OCI-LY3 (cell line): ENCODE results near the gene ICAM2.
"Not testable (repeated sequence)": the region's sequence is repeated elsewhere in the genome, so short reads cannot be mapped to it uniquely, and the experiment has no call there.

ENCODE experiments used
- H2AFZ ChIP-seq: fragments of 200-600, 300-600 bp; shearing (Covaris generic); 2 replicates; pipeline ENCODE4 v1.6.0; 2014; ENCODE audit warnings: antibody characterized with exemption, low read depth, low read length
- H3K27ac ChIP-seq: fragments of 200-600, 300-600 bp; sonication (generic); 2 replicates; pipeline ENCODE4 v1.5.1; 2014; ENCODE audit warnings: mild to moderate bottlenecking, low read length, moderate library complexity, mixed read lengths
- H3K27me3 ChIP-seq: fragments of 200-600, 300-600 bp; sonication (generic); 2 replicates; pipeline ENCODE4 v1.6.1; 2014; ENCODE audit warnings: low read depth, low read length, mixed read lengths
- H3K36me3 ChIP-seq: fragments of 200-600, 300-600 bp; sonication (generic); replicated peaks from 2 replicates; pipeline ENCODE3; 2014; ENCODE audit warnings: low read depth, low read length, mixed read lengths
- H3K4me1 ChIP-seq: fragments of 300-600, 200-600 bp; sonication (generic); 2 replicates; pipeline ENCODE4 v1.6.1; 2014; ENCODE audit warnings: low read length, mixed read lengths
- H3K4me2 ChIP-seq: fragments of 200-600, 300-600 bp; sonication (generic); 2 replicates; pipeline ENCODE4 v1.6.1; 2014; ENCODE audit warnings: low read length, mixed read lengths
- H3K4me3 ChIP-seq: fragments of 300-600, 200-600 bp; sonication (generic); 2 replicates; pipeline ENCODE4 v1.5.1; 2014; ENCODE audit warnings: antibody characterized with exemption, mild to moderate bottlenecking, low read length, moderate library complexity
- H3K79me2 ChIP-seq: fragments of 300-600, 200-600 bp; shearing (Covaris generic); 2 replicates; pipeline ENCODE4 v1.6.1; 2014; ENCODE audit warnings: mild to moderate bottlenecking, low read length, mixed read lengths
- H3K9ac ChIP-seq: fragments of 300-600, 200-600 bp; shearing (Covaris generic); 2 replicates; pipeline ENCODE4 v1.6.0; 2014; ENCODE audit warnings: mild to moderate bottlenecking, low read length, moderate library complexity
- H3K9me3 ChIP-seq: fragments of 200-600, 300-600 bp; shearing (Covaris generic); 2 replicates; pipeline ENCODE4 v1.6.1; 2014; ENCODE audit warnings: low read length, mixed read lengths; ENCODE audit not compliant: insufficient read depth
- H4K20me1 ChIP-seq: fragments of 200-600, 300-600 bp; sonication (generic); 2 replicates; pipeline ENCODE4 v1.6.1; 2016; ENCODE audit warnings: low read length, mixed read lengths; ENCODE audit not compliant: insufficient read depth
- CTCF ChIP-seq: fragments of 200-600, 300-600 bp; sonication (generic); IDR thresholded peaks from 2 replicates; pipeline ENCODE4 v1.5.1; 2014; ENCODE audit warnings: antibody characterized with exemption, low read length, low read depth
- EZH2phosphoT487 ChIP-seq: fragments of 200-600 bp; shearing (Covaris generic); IDR thresholded peaks from 2 replicates; pipeline ENCODE4 v1.6.1; 2018; ENCODE audit warnings: antibody characterized with exemption, mixed run types, low read depth

The ICAM2 gene

GRCh38 chr17:63984651-63985386 lies 35.6 kb downstream of the ICAM2 start:
- Histone ChIP-seq H4K20me1 (no peaks in the 10 kb centered on the region), H3K36me3 (no peaks in the 10 kb centered on the region), H3K4me3 (no peak overlapping the region), H3K4me1 (no peaks in the 10 kb centered on the region), H3K9ac (no peak overlapping the region), H3K27ac (no peak overlapping the region), H2AFZ (no peak overlapping the region), H3K27me3 (peaks cover 9% of the 10 kb centered on the region), H3K4me2 (no peak overlapping the region), H3K9me3 (0 out of 2 replicates have a peak, but pooled peaks cover 6% of the 10 kb centered on the region), H3K79me2 (no peaks in the 10 kb centered on the region)
- TF ChIP-seq EZH2phosphoT487: no peak
- no peak for TF ChIP-seq CTCF

GRCh38 chr17:63984236-63984635 lies 36.2 kb downstream of the ICAM2 start:
- TF ChIP-seq CTCF (no peak), EZH2phosphoT487 (no peak)
- no peak overlapping the region for H2AFZ ChIP-seq
- H3K27me3 ChIP-seq: 0 out of 2 replicates have a peak, but pooled peaks cover 4% of the 10 kb centered on the region
- H3K9ac ChIP-seq: no peak overlapping the region
- H3K36me3 ChIP-seq: no peaks in the 10 kb centered on the region
- no peak overlapping the region for H3K4me2 ChIP-seq
- H3K27ac ChIP-seq: no peak overlapping the region
- H3K9me3 ChIP-seq: 0 out of 2 replicates have a peak, but pooled peaks cover 6% of the 10 kb centered on the region
- H3K4me3 ChIP-seq: no peak overlapping the region
- no peaks in the 10 kb centered on the region for H3K4me1 ChIP-seq
- no peaks in the 10 kb centered on the region for H3K79me2 ChIP-seq
- no peaks in the 10 kb centered on the region for H4K20me1 ChIP-seq

GRCh38 chr17:63983320-63983719 lies 37.1 kb downstream of the ICAM2 start:
- H2AFZ ChIP-seq: no peak overlapping the region
- H4K20me1 ChIP-seq: no peaks in the 10 kb centered on the region
- no peak overlapping the region for H3K4me2 ChIP-seq
- no peak overlapping the region for H3K9ac ChIP-seq
- no peaks in the 10 kb centered on the region for H3K79me2 ChIP-seq
- no peaks in the 10 kb centered on the region for H3K36me3 ChIP-seq
- no peak for TF ChIP-seq CTCF
- no peak for TF ChIP-seq EZH2phosphoT487
- no peak overlapping the region for H3K4me3 ChIP-seq
- no peaks in the 10 kb centered on the region for H3K4me1 ChIP-seq
- H3K9me3 ChIP-seq: 0 out of 2 replicates have a peak, but pooled peaks cover 6% of the 10 kb centered on the region
- H3K27ac ChIP-seq: no peak overlapping the region
- H3K27me3 ChIP-seq: peaks cover 8% of the 10 kb centered on the region

DNA sequence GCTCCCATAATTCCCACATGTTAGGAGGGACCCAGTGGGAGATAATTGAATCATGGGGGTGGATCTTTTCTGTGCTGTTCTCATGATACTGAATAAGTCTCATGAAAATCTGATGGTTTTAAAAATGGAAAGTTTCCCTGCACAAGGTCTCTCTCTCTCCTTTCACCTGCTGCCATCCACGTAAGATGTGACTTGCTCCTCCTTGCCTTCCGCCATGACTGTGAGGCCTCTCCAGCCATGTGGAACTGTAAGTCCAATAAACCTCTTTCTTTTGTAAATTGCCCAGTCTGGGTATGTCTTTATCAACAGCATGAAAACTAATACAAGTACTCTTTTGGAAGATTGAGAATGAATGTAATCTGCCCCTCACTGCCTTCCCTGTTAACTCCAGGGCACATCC lies 37.8 kb downstream of the ICAM2 start:
- H3K27ac ChIP-seq, H3K36me3 ChIP-seq, H3K4me2 ChIP-seq, H4K20me1 ChIP-seq, H3K4me3 ChIP-seq, H3K27me3 ChIP-seq, H3K4me1 ChIP-seq, H3K9me3 ChIP-seq, H3K79me2 ChIP-seq, H3K9ac ChIP-seq, H2AFZ ChIP-seq: not testable (repeated sequence)
